ENCODE measurements around the gene CCL19. TPM values are rescaled to one million over a fixed set of nuclear protein-coding genes. Genes with fewer than 3 reads are reported as not detected.

CCL19 gene
- total RNA-seq, 2 experiments from 2014 or later, result not detected

DNA sequence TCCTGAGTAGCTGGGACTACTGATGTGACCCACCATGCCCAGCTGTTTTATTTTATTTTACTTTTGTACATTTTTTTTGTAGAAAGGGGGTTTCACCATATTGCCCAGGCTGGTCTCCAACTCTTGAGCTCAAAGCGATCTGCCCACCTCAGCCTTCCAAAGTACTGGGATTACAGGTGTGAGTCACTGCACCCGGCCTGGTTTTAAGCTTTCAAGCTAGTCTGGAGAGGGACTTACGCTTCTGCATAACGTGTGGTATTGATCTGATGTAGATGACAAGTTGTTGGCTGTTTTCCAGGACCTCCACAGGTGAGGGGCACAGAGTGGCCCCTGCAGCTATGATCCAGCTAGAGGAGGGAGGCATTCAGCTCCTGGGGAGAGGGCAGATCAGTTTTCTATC, 25.6 kb upstream of the CCL19 start:
- Mint-ChIP-seq H3K36me3 (ENCODE audit: low read depth) (no peaks in the 10 kb centered on the region), H3K9me3 (no peaks in the 10 kb centered on the region), H3K27me3 (peaks cover 13% of the 10 kb centered on the region), H3K27ac (no peak overlapping the region), H3K4me1 (ENCODE audit: low read depth) (no peaks in the 10 kb centered on the region), H3K4me3 (no peak overlapping the region)
- ChIA-PET CTCF (interaction anchor here (1.2 to 6.0 kb wide), 2 partner anchors 15 to 278 kb away, joined by 3 to 37 read pairs; no protein-coding TSS in a partner anchor), POLR2A (no interaction called here)
- no peak for TF ChIP-seq CTCF (IDR thresholded peaks at IDR 0.05)
- DNase-seq, result no peak
- no peak for ATAC-seq
- intact Hi-C loops (cut with micrococcal nuclease), result no loop called here

- H3K4me3 Mint-ChIP-seq, result no peak overlapping the region
- peaks cover 12% of the 10 kb centered on the region for H3K27me3 Mint-ChIP-seq
- DNase-seq, result no peak
- no peak for ATAC-seq
- no peaks in the 10 kb centered on the region for H3K4me1 Mint-ChIP-seq (ENCODE audit: low read depth)
- no peak for TF ChIP-seq CTCF (IDR thresholded peaks at IDR 0.05)
- CTCF ChIA-PET, result interaction anchor here (1.2 to 6.0 kb wide), 2 partner anchors 14 to 279 kb away, joined by 3 to 37 read pairs; no protein-coding TSS in a partner anchor
- H3K9me3 Mint-ChIP-seq, result no peaks in the 10 kb centered on the region
- POLR2A ChIA-PET, result no interaction called here
- intact Hi-C loops (cut with micrococcal nuclease), result no loop called here
- H3K27ac Mint-ChIP-seq, result no peak overlapping the region
- no peaks in the 10 kb centered on the region for H3K36me3 Mint-ChIP-seq (ENCODE audit: low read depth)
Observed at GRCh38 chr9:34715639-34716215, 24.7 kb upstream of the CCL19 start.

DNA sequence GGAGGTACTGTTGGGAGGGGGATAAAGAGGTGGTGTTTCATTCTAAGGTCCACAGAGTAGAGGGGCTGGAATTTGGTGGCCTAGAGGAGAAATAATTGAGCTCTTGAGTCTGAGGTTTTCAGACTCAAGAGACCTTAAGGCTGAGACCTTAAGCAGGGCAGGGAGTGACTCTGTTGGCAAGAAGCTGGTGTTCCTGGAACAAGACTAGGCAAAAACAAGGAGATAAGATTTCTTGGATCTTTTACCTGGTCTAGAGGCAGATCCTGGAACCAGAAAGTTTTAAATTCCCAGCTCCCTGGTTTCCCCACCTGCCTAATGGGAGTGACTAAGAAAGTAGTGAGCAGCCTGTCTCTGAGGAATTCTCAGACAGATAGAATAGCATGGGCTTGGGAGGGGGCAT, 22.9 kb upstream of the CCL19 start:
- ATAC-seq (no peak), DNase-seq (no peak)
- H3K4me1 Mint-ChIP-seq (ENCODE audit: low read depth), result no peaks in the 10 kb centered on the region
- TF ChIP-seq CTCF (IDR thresholded peaks at IDR 0.05), result no peak
- intact Hi-C loops (cut with micrococcal nuclease), result no loop called here
- no peaks in the 10 kb centered on the region for H3K36me3 Mint-ChIP-seq (ENCODE audit: low read depth)
- CTCF ChIA-PET, result interaction anchor here (0.6 to 6.0 kb wide), 3 partner anchors 12 to 186 kb away, joined by 3 to 37 read pairs (median 5); no protein-coding TSS in a partner anchor
- H3K27ac Mint-ChIP-seq, result no peak overlapping the region
- H3K27me3 Mint-ChIP-seq, result peaks cover 10% of the 10 kb centered on the region
- no peaks in the 10 kb centered on the region for H3K9me3 Mint-ChIP-seq
- no peak overlapping the region for H3K4me3 Mint-ChIP-seq
- POLR2A ChIA-PET, result no interaction called here

DNA sequence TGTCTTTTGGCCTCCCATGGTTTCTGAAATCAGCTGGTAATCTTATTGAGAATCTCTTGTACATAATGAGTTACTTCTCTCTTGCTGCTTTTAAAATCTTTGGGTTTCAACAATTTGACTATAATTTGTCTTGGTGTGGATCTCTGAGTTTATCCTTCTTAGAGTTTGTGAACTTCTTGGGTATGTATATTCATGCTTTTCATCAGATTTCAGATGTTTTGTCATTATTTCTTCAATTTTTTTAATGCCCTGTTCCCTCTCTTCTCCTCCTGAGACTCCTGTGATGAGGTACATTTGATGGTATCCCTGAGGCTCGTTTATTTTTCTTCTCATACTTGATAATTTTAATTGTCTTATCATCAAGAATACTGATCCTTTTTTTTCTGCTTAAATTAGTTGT, 21.1 kb upstream of the CCL19 start:
- ChIA-PET POLR2A (no interaction called here), CTCF (interaction anchor here (6.0 kb wide), 1 partner anchor 10 kb away, joined by 37 read pairs; no protein-coding TSS in a partner anchor)
- Mint-ChIP-seq H3K27me3 (peaks cover 8% of the 10 kb centered on the region), H3K9me3 (no peaks in the 10 kb centered on the region), H3K4me1 (ENCODE audit: low read depth) (no peaks in the 10 kb centered on the region), H3K36me3 (ENCODE audit: low read depth) (no peaks in the 10 kb centered on the region), H3K27ac (no peak overlapping the region), H3K4me3 (no peak overlapping the region)
- no peak for ATAC-seq
- intact Hi-C loops (cut with micrococcal nuclease), result no loop called here
- TF ChIP-seq CTCF (IDR thresholded peaks at IDR 0.05), result no peak
- DNase-seq, result no peak

- DNase-seq, result no peak
- H3K4me1 Mint-ChIP-seq (ENCODE audit: low read depth), result no peaks in the 10 kb centered on the region
- H3K27me3 Mint-ChIP-seq, result peaks cover 6% of the 10 kb centered on the region
- no peak for ATAC-seq
- intact Hi-C loops (cut with micrococcal nuclease), result no loop called here
- TF ChIP-seq CTCF (IDR thresholded peaks at IDR 0.05), result no peak
- no peak within 1 kb of the TSS for H3K27ac Mint-ChIP-seq
- ChIA-PET CTCF (interaction anchor here (1.4 kb wide), 1 partner anchor 306 kb away, joined by 6 read pairs; no protein-coding TSS in a partner anchor), POLR2A (no interaction called here)
- H3K36me3 Mint-ChIP-seq (ENCODE audit: low read depth), result no peaks in the 10 kb centered on the region
- H3K4me3 Mint-ChIP-seq, result no peak within 1 kb of the TSS
- H3K9me3 Mint-ChIP-seq, result no peaks in the 10 kb centered on the region
Observed at GRCh38 chr9:34710023-34710422, 18.9 kb upstream of the CCL19 start, which contains the start of gene CCL21. Gene CCL21, minus strand, starts transcription at chr9:34710136. Its CDS starts 70 bp downstream, at chr9:34710066.

Data from activated CD8-positive, alpha-beta T cell treated with anti-CD3 and anti-CD28 coated beads for 36 hours (primary cell).